ENCODE measurements around the gene SASS6. TPM values are rescaled to one million over a fixed set of nuclear protein-coding genes. Genes with fewer than 3 reads are reported as not detected.
A peak's percentile ranks its signal among the peaks of the same experiment; 100 is the strongest.

SASS6 gene
- total and polyA plus RNA-seq, 10 of the 15 experiments (the other 5 are each of a cell fraction or from before 2014, with no cell fraction given), result 6.6 to 17.9 (median 10.2) TPM

DNA sequence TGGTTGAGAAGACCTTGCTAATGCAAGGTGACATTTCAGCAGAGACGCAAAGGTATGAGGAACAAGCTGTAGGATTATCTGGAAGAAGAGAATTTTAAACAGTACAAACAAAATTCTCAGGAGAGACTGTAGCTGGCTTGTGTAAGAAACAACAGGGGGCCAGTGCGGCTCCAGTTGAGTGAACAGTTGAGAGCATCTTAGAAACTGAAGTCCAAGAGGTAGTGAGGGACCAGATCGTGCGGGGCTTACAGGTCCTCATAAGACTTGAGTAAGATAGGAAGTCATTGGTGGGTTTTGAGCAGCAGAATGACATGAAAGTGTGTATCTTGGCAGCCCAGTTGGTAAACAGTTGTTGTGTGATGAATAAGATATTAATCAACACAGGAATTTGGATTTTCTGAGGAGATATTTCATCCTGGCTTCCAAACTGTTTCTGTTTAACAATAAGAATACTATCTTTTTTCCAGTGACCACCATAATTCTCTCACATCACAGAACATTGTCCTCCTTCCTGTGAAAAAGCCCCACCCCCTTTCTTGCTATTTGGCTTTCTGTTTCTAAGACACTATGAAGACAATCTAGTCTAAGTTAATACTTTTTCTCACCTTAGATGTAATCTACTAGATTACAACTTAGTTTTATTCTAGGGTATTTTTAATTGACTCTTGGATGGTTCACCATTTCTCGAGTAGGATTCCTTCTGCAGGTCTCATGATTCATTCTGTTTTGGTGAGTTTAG is 62.4 kb downstream of the SASS6 start:
- Histone ChIP-seq H4K20me1 (ENCODE audit: control insufficient read depth, insufficient read depth) (no peaks in the 10 kb centered on the region), H3K4me1 (ENCODE audit: control insufficient read depth, insufficient read depth, low read length) (peaks cover 4% of the 10 kb centered on the region; the same call in 1 of the 2 replicates), H3K27me3 (replicated peaks in 1 of 2; ENCODE audit: control insufficient read depth in 2 of 2, insufficient read depth in 2 of 2, low read length in 1 of 2) (no peaks in the 10 kb centered on the region), H3K36me3 (ENCODE audit: control insufficient read depth in 2 of 2, insufficient read depth in 2 of 2, low read length in 1 of 2) (peaks cover 11 to 49% of the 10 kb centered on the region in 2 experiments), H3K9me3 (replicated peaks; ENCODE audit: control insufficient read depth, insufficient read depth, low read length) (no peaks in the 10 kb centered on the region), H3K9ac (ENCODE audit: control insufficient read depth, insufficient read depth, low read length) (no peak overlapping the region), H3K79me2 (ENCODE audit: control insufficient read depth, insufficient read depth, low read length) (no peaks in the 10 kb centered on the region; the same call in none of the 2 replicates), H2AFZ (ENCODE audit: control insufficient read depth, low read depth, low read length) (no peak overlapping the region), H3K27ac (ENCODE audit: control insufficient read depth, insufficient read depth) (no peak overlapping the region), H3K4me2 (ENCODE audit: control insufficient read depth, insufficient read depth) (no peak overlapping the region), H3K4me3 (no peak overlapping the region)
- RAD21 ChIA-PET (ENCODE audit: unreplicated experiment), result no interaction called here
- ATAC-seq (no peak), FAIRE-seq (no peak), DNase-seq (ENCODE audit: low read depth, low spot score) (no peak)
- POLR2A ChIA-PET, result interaction anchor here (0.6 to 0.7 kb wide), 2 partner anchors 34 to 1924 kb away, joined by 3 to 8 read pairs; no protein-coding TSS in a partner anchor
- TSS peak; percentile 4 for BruUV-seq (replicated peaks)
- SMC1A ChIA-PET (ENCODE audit: uncharacterized antibody, unreplicated experiment), result interaction anchor here (0.9 to 1.1 kb wide), 4 partner anchors 14 to 98 kb away, joined by 3 read pairs; partner anchors contain the start of genes SASS6 and TRMT13
- in situ Hi-C loops (cut with MboI), result no loop called here
- whole genome bisulfite sequencing (ENCODE audit: insufficient coverage, insufficient replicate concordance, low lambda C conversion rate, missing lambda C conversion rate), result 97% methylated on average over 5 of the region's 5 CpGs
- intact Hi-C loops (cut with micrococcal nuclease; ENCODE audit: unreplicated experiment), result no loop called here
- CTCF ChIA-PET, result interaction anchor here (1.0 kb wide), 1 partner anchor 10 kb away, joined by 4 read pairs; no protein-coding TSS in a partner anchor
- TF ChIP-seq CHD4 (IDR thresholded peaks at IDR 0.05) (no peak), SIN3A (IDR thresholded peaks at IDR 0.05; ENCODE audit: low read depth, low read length) (no peak), POLR2AphosphoS5 (IDR thresholded peaks at IDR 0.05; ENCODE audit: low read length) (0 out of 2 replicates have a peak, but pooled peaks have one; percentile 40), TCF12 (IDR thresholded peaks at IDR 0.05; ENCODE audit: low read depth, low read length) (no peak)

DNA sequence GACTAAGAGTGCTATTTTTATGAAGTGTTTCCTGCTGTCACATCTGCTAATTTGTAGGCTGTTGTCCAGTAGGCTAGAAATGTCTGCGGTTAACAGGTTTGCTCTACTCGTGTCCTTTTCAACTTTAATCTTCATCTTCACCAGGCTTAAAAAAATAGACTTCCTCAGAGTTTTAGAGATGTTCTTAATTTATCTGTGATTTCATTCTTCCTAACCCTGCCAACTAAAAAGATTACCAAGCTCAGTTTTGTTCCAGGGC is 66.8 kb downstream of the SASS6 start:
- no peak overlapping the region for H3K9ac ChIP-seq (ENCODE audit: control insufficient read depth, insufficient read depth, low read length)
- H4K20me1 ChIP-seq (ENCODE audit: control insufficient read depth, insufficient read depth), result no peaks in the 10 kb centered on the region
- H3K4me1 ChIP-seq (ENCODE audit: control insufficient read depth, insufficient read depth, low read length), result no peaks in the 10 kb centered on the region
- H3K36me3 ChIP-seq (ENCODE audit: control insufficient read depth in 2 of 2, insufficient read depth in 2 of 2, low read length in 1 of 2), result peaks cover 16 to 37% of the 10 kb centered on the region in 2 experiments
- BruUV-seq (replicated peaks), result no TSS peak
- POLR2A ChIA-PET, result interaction anchor here (1.2 kb wide), 1 partner anchor 10 kb away, joined by 5 read pairs; no protein-coding TSS in a partner anchor
- FAIRE-seq (no peak), DNase-seq (ENCODE audit: low read depth, low spot score) (no peak), ATAC-seq (no peak)
- H3K9me3 ChIP-seq (replicated peaks; ENCODE audit: control insufficient read depth, insufficient read depth, low read length), result no peaks in the 10 kb centered on the region
- CTCF ChIA-PET, result interaction anchor here (1.0 kb wide), 1 partner anchor 393 kb away, joined by 3 read pairs; no protein-coding TSS in a partner anchor
- H3K27me3 ChIP-seq (replicated peaks in 1 of 2; ENCODE audit: control insufficient read depth in 2 of 2, insufficient read depth in 2 of 2, low read length in 1 of 2), result no peaks in the 10 kb centered on the region
- no peak overlapping the region for H3K4me3 ChIP-seq
- SMC1A ChIA-PET (ENCODE audit: uncharacterized antibody, unreplicated experiment), result interaction anchor here (0.7 to 1.9 kb wide), 3 partner anchors 9 to 201 kb away, joined by 3 to 7 read pairs (median 3); no protein-coding TSS in a partner anchor
- H3K79me2 ChIP-seq (ENCODE audit: control insufficient read depth, insufficient read depth, low read length), result peaks cover 3% of the 10 kb centered on the region
- no peak overlapping the region; the same call in 1 of the 2 replicates for H3K27ac ChIP-seq (ENCODE audit: control insufficient read depth, insufficient read depth)
- RAD21 ChIA-PET (ENCODE audit: unreplicated experiment), result interaction anchor here (1.2 to 1.3 kb wide), 2 partner anchors 10 to 23 kb away, joined by 3 to 4 read pairs; no protein-coding TSS in a partner anchor
- intact Hi-C loops (cut with micrococcal nuclease; ENCODE audit: unreplicated experiment), result no loop called here
- no peak overlapping the region for H2AFZ ChIP-seq (ENCODE audit: control insufficient read depth, low read depth, low read length)
- 98% methylated on average over 2 of the region's 2 CpGs for WGBS (ENCODE audit: insufficient coverage, insufficient replicate concordance, low lambda C conversion rate, missing lambda C conversion rate)
- in situ Hi-C loops (cut with MboI), result no loop called here
- no peak overlapping the region for H3K4me2 ChIP-seq (ENCODE audit: control insufficient read depth, insufficient read depth)
- TF ChIP-seq POLR2A (IDR thresholded peaks at IDR 0.05; ENCODE audit: low read depth, low read length) (no peak), NFIC (IDR thresholded peaks at IDR 0.05; ENCODE audit: low read depth, low read length) (no peak), SP1 (IDR thresholded peaks at IDR 0.05; ENCODE audit: low read depth, low read length) (no peak), PAX5 (IDR thresholded peaks at IDR 0.05; ENCODE audit: borderline replicate concordance, low read depth, low read length) (no peak), PML (IDR thresholded peaks at IDR 0.05; ENCODE audit: low read length) (no peak), NFYB (IDR thresholded peaks at IDR 0.05; ENCODE audit: insufficient read depth, low read depth, low read length) (no peak)
- TF ChIP-seq, protein P1, sequence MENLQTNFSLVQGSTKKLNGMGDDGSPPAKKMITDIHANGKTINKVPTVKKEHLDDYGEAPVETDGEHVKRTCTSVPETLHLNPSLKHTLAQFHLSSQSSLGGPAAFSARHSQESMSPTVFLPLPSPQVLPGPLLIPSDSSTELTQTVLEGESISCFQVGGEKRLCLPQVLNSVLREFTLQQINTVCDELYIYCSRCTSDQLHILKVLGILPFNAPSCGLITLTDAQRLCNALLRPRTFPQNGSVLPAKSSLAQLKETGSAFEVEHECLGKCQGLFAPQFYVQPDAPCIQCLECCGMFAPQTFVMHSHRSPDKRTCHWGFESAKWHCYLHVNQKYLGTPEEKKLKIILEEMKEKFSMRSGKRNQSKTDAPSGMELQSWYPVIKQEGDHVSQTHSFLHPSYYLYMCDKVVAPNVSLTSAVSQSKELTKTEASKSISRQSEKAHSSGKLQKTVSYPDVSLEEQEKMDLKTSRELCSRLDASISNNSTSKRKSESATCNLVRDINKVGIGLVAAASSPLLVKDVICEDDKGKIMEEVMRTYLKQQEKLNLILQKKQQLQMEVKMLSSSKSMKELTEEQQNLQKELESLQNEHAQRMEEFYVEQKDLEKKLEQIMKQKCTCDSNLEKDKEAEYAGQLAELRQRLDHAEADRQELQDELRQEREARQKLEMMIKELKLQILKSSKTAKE (IDR thresholded peaks at IDR 0.05; ENCODE audit: low read depth, poor library complexity, severe bottlenecking), result no peak

Measured in GM12878 (cell line).